AG09319 (cell line): ENCODE data around the gene FUZ.

Experiments
- DNase-seq: peaks from one replicate; pipeline ENCODE4 v3.0.0-alpha.2; 2010; ENCODE audit warnings: low read depth; ENCODE audit errors: extremely low read depth
- TF ChIP-seq, protein P1 (sequence below): IDR thresholded peaks from 2 replicates; pipeline ENCODE4 v1.5.1; 2011; ENCODE audit warnings: low read depth, mild to moderate bottlenecking, inconsistent platforms, low read length, moderate library complexity

FUZ gene

GRCh38 chr19:49803529-49803856 lies 9.6 kb downstream of the FUZ start:
- no peak for DNase-seq
- TF ChIP-seq, protein P1, sequence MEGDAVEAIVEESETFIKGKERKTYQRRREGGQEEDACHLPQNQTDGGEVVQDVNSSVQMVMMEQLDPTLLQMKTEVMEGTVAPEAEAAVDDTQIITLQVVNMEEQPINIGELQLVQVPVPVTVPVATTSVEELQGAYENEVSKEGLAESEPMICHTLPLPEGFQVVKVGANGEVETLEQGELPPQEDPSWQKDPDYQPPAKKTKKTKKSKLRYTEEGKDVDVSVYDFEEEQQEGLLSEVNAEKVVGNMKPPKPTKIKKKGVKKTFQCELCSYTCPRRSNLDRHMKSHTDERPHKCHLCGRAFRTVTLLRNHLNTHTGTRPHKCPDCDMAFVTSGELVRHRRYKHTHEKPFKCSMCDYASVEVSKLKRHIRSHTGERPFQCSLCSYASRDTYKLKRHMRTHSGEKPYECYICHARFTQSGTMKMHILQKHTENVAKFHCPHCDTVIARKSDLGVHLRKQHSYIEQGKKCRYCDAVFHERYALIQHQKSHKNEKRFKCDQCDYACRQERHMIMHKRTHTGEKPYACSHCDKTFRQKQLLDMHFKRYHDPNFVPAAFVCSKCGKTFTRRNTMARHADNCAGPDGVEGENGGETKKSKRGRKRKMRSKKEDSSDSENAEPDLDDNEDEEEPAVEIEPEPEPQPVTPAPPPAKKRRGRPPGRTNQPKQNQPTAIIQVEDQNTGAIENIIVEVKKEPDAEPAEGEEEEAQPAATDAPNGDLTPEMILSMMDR: no peak

GRCh38 chr19:49802836-49803528 lies 10.1 kb downstream of the FUZ start:
- DNase-seq: no peak

DNA sequence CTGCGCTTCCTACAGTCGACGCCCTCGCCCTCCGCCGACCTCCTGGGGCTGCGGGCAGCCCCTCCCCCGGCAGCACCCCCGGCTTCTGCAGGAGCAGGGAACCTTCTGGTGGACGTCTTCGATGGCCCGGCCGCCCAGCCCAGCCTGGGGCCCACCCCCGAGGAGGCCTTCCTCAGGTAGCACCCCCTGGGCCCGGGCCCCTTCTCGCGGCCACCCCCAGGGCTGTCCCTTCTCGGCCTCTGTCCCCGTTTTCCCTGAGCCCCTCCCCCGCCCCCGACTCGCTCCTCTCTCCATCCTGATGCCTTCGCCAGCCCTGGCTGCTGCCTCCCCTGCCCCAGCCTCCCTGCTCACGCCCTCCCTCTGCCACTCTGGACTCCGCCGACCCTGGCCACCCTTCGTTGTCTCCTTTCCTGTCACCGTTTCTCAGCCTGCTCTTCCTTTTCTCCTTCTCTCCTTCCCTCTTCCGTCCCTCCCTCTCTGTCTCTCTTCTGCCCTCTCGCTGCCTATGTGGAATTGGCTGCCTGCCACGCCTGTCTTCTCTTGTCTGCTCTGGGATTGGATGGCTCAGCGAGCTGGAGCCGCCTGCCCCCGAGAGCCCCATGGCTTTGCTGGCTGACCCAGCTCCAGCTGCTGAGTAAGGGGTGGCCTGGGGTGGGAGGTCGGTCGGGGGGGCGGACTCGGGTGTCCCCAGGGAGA lies 11.0 kb downstream of the FUZ start:
- DNase-seq: peak; percentile 54
- TF ChIP-seq, protein P1: peak; percentile 42

More at GRCh38 chr19:49802836-49803528, 10.1 kb downstream of the FUZ start:
- TF ChIP-seq, protein P1: no peak

DNA sequence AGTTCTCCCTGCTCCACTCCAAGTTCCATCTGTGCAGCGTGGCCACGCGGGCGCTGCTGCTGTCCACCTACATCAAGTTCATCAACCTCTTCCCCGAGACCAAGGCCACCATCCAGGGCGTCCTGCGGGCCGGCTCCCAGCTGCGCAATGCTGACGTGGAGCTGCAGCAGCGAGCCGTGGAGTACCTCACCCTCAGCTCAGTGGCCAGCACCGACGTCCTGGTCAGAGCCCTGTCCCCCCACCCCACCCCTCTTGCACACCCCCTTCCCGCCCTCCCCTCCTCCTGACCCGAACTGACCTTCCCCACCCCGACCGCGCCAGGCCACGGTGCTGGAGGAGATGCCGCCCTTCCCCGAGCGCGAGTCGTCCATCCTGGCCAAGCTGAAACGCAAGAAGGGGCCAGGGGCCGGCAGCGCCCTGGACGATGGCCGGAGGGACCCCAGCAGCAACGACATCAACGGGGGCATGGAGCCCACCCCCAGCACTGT lies 11.6 kb downstream of the FUZ start:
- DNase-seq: no peak
- TF ChIP-seq, protein P1: no peak

DNA sequence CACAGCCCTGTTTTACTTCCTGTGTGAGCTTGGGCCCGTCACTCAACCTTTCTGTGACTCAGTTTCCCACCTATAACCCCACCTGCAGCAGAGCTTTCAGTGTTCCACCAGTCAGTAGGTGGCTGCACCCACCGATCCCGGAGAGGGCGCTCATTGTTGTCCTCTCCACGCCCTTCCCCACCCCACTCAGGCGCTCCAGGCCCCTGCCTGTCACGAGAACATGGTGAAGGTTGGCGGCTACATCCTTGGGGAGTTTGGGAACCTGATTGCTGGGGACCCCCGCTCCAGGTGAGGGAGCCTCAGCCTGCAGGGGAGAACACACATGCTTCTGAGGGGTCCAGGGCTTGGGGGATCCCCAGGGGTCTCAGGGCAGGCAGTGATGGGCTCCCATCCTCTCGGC lies 12.3 kb downstream of the FUZ start:
- TF ChIP-seq, protein P1: no peak
- no peak for DNase-seq

- DNase-seq: no peak
- TF ChIP-seq, protein P1: no peak; the same call in 1 of the 2 replicates
Observed at GRCh38 chr19:49799798-49800376, 13.2 kb downstream of the FUZ start.

GRCh38 chr19:49799271-49799797 lies 13.8 kb downstream of the FUZ start:
- TF ChIP-seq, protein P1: no peak

More at GRCh38 chr19:49799271-49799797, 13.8 kb downstream of the FUZ start:
- DNase-seq: no peak
